HG02623 (cell line): ENCODE data around the gene ABCA13.

ENCODE experiments used
- ATAC-seq: cut with Tn5 transposase; IDR thresholded peaks from one replicate; pipeline ENCODE4 v1.9.1; 2021; ENCODE audit warnings: moderate library complexity; ENCODE audit not compliant: unreplicated experiment

The ABCA13 gene

DNA sequence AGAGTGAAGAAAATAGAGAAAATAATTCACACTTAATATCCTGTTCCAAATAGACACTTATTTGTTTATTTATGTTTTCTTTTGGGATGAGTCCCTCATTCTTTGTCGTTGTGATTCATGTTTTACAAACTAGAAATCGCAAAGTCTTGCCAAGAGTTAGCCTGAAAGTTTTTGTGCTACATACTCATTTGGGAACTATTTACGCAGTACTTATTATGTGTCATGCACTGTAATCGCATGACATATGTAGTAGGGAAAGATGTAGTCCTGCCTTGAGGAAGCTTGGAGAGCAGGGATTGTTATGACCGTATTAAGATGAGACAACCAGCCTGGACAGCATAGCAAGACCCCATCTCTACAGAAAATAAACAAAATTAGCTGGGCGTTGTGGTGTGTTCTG is 189.3 kb downstream of the ABCA13 start:
- no peak for ATAC-seq

DNA sequence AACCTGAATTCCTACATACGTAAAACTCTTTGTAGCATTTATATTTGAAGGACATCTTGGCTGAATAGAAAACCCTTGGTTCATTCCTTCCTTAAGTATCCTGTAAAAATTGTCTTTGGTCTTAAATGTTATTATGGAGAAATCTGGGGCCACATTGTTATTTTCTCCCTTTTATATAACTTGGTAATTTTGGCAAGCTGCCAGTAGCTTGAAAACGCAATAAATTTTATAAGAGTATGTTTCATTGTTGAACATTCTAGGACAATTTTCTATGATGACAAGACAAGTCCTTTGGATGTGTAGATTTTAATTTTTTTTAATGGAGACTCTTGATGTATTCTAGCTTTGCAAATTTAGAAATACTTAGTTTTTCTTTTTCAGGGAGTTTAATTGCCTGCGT is 191.9 kb downstream of the ABCA13 start:
- no peak for ATAC-seq

DNA sequence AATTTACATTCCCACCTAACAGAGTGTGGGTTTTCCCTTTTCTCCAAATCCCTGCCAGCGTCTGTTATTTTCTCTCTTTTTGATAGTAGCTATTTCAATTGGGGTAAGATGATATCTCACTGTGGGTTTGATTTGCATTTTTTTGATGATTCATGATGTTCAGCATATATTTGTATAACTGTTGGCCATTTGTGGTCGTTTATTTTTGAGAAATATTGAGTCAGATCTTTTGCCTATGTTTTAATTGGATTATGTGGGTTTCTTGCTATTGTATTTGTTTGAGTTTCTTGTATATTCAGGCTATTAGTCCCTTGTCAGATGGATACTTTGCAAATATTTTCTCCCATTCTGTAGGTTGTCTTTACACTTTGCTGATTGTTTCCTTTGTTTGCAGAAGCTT is 193.8 kb downstream of the ABCA13 start:
- no peak for ATAC-seq

DNA sequence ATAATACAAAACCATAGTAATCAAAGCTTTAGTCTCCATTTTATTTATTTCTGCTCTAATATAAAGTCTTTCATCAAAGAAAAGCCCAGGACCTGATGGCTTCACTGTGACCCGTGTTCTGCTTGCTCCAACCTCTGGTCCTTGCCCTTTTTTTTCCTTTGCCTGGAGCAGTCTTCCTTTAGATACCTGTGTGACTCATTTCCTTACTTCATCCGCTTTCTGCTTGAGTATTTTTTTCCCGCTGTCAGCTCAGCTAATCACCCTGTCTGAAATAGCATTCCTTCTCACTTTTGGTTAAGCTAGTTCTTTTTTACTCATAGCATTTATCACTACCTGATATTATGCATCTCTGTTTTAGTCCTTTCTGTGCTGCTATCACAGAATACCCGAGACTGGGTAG is 194.8 kb downstream of the ABCA13 start:
- ATAC-seq: no peak

DNA sequence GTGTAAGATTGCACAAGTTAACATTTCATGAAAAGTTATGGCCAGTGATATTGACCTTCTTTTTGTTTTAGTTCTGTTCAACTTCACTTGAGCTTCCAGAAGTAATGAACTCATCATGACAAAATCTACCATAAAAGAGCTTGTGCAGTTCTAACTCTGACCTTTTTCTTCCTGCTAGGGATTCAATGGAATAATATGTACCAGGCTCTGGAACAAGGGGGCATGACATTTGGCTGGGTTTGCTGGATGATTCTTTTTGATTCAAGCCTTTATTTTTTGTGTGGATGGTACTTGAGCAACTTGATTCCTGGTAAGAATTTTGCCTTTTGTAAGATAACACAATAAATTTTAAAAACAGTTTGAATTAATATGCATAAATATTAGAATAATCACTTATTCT is 205.0 kb downstream of the ABCA13 start:
- no peak for ATAC-seq

DNA sequence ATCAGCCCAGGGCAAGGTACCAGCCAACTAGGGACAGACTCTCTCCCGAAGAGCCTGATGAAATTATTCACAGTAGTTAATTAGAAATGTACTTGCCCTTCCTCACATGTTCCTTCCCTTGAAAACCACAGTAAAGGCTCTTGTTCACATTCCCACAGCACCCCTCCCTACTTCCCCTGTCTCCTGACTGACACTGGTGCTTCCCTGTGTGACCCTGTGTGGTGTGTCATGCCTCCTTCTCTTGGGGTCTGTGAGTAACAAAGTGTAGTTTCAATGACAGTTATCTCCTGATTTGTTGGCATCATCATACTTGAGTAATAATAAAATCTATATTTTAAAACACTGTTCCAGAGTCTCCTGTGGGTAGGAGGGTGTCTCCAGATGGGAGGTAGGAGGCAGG is 209.7 kb downstream of the ABCA13 start:
- ATAC-seq: no peak

DNA sequence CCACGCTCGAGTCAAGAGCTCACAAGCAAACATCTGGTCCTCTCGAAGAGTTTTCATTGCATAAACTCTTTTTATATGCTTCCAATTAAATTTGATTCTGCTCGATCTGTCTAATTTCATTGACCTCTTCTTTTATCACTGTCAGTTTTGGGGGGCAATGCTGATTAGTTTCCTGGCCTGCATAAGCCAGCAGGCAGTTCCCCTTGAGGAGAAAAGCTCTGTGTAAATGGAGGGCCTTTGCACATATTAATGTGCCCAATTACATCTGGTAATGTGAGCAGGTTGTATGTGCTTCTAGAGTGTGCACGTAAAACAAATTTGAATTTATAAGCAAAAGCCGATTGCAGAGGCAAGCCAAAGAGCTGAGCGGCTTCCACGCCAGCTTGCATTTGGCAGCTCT is 210.3 kb downstream of the ABCA13 start:
- no peak for ATAC-seq

DNA sequence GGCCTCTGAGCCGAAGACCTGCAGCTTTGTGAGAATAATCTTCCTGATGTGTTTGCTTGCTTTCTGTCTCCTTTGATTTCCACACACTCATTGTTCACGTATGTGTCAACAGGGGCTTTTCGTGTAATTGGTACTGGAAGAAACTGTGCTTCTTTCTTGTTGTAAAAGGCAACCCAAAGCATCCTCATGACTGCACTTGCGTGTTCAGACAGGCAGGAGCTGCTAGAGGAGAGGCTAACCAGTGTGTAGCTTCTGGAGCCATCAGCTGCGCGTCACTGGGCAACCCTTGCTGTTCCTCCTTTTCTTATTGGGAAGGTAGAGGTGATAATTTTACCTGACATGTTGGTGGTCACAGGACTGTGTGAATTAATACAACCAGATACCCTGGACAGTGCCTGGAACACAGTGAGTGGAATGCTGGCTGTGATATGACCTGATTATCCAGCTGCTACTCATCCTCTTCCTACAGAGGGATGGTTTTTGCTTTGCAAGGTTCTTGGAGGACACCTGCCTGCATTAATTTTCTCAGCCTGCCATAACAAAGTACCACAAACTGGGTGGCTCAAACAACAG is 213.0 kb downstream of the ABCA13 start:
- no peak for ATAC-seq

DNA sequence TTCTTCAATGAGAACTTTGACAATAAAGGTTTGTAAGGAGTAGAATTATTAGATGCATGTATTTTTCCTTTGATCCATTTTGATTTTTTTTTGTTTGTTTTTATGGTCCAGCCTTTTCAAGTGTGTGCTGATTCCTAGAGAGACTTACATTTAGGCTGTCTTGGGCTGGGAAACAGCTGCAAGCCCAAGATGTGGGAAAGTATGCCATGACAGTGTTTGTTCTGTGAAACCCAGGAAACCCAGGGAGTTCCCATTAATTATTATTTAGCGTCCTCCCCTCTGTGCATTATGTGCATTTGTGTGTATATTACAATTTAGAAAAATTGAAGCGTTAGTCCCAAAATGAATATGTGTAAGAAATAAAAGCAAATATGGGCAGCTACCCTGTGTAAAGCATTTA is 216.7 kb downstream of the ABCA13 start:
- ATAC-seq: no peak

DNA sequence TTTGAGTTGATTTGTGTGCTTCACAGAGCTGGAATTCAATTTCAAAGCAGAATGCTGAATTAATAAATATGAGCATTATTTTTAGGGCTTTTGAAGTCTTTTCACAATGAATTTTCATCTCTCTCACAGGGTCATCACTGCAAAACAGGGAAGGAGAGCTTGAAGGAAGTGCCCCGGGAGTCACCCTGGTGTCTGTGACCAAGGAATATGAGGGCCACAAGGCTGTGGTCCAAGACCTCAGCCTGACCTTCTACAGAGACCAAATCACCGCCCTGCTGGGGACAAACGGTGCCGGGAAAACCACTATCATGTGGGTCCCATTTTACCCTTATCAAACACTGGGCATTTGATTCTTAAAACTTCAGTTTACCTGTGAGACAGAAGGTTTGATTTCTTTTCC is 217.7 kb downstream of the ABCA13 start:
- no peak for ATAC-seq

DNA sequence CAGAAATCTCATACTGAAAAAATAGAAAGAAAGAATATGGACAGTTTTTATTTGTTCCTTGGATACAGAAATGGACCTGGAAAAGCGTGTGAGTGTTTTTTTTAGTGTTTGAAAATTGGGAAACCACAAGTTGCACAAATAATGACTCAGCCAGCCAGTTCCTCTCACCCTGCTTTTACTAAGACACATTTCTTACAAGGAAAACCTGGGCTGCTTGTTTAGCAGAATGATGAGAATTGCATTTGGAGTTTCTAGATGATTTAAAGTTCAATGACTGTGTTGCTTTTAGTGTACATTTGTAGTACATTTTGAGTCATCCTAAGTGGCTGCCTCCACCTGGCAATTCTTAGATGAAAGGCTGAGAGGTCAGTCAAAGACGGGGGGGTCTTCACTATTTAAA is 218.7 kb downstream of the ABCA13 start:
- no peak for ATAC-seq

DNA sequence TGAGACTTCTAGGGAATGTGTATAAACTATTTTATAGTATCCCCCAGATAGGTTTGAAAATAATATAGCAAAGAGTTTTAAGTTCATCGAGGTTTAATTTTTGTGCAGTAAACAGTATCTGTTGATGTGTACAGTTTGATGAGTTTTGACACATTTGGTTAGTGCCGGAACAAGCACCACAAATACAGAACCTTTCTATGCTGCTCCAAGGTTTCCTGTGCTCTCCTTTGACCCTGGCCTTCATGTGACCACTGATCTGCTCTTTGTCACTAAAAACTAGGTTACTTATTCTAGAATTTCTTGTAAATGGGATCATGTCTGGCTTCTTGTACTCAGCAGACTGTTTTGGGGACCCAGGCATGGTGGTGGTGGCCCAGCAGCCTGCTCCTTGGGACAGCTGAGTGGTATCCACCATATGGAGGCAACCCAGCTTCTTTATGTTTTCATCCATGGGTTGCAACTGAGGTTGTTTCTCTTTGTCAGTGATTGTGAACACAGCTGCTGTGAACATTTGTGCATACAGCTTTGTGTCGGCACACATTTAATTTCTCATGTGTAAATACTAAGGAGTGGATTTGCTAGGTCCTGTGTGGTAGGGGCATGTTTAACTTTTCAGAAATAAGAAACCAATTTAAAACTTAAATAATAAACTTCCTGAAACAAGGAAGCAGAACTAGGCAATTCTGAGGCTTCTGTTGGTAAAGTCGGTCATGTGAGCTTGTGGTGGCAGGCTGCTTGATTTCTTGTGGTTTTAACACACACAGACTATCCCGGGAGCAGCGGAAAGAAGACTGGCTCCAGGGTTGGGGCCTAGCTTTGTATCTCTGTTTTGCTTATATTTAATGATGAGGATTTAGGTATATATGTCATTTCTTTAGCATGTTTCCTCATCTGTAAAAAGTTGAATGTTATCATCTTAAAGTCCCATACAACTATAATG is 219.4 kb downstream of the ABCA13 start:
- ATAC-seq: no peak

DNA sequence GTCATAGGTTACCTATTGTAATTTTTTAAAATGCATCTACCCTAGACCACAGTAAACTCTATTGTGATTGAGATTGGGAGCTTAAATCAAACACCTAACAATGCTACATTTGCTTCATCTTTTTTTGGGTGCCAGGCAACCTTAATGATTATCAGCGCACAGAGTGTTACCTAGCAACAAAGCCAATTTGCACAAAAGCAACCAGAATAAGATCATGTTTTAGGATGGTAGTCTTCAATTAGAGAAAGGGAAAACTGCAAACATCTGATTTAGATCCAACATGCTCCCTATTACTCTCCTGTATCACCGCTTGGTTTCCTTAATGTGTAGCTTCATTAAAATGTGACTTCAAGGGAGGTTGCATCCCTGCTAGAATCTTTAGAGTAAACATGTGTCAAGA is 226.9 kb downstream of the ABCA13 start:
- ATAC-seq: no peak

DNA sequence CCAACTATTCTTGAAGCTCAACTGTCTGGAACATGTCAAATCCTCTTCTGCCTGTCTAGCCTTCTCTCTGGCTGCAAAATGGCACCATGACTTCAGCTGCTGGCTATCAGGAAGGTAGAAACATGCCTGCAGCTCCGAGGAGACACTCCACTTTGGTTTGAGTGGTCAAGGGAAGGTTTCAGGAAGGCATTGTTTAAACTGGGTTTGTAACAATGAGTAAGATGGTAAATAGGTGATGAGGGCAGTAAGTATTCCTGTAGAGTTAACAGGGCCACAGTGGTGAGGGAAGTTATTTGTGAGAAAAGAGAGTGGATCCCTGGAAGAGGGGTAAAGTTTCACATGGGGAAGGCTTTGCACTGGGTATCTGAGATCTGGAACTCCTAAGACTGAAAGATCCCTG is 231.5 kb downstream of the ABCA13 start:
- ATAC-seq: no peak

DNA sequence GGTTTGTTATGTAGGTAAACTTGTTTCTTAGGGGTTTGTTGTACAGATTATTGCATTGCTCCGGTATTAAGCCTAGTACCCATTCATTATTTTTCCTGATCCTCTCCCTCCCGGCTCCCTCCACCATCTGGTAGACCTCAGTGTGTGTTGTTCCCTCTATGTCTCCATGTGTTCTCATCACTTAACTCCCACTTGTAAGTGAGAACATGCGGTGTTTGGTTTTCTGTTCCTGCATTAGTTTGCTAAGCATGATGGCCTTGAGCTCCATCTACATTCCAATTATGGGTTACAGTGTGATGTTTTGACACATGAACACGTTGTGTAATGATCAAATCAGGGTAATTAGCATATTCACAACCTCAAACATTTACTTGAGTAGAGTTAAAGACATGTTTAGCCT is 237.5 kb downstream of the ABCA13 start:
- no peak for ATAC-seq

DNA sequence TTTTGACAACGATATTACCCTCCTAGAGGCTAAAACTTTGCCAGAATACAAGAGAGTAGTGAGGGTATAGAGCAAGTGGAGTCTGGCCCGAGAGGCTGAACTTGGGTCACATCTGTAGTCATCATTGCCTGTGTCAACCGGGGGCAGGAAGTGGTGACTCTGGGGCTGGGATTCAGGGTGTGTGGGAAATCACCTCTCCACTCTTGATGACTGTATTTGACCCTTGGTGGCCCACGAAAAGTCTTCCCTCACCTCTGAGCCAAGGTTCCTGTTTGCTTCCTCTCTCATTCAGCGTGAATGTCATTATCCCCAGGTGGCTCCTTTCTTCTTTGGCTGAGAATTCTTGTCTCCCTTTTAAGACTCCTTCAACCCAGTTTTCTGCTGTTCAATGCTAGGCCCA is 240.4 kb downstream of the ABCA13 start:
- peak; percentile 60 for ATAC-seq

DNA sequence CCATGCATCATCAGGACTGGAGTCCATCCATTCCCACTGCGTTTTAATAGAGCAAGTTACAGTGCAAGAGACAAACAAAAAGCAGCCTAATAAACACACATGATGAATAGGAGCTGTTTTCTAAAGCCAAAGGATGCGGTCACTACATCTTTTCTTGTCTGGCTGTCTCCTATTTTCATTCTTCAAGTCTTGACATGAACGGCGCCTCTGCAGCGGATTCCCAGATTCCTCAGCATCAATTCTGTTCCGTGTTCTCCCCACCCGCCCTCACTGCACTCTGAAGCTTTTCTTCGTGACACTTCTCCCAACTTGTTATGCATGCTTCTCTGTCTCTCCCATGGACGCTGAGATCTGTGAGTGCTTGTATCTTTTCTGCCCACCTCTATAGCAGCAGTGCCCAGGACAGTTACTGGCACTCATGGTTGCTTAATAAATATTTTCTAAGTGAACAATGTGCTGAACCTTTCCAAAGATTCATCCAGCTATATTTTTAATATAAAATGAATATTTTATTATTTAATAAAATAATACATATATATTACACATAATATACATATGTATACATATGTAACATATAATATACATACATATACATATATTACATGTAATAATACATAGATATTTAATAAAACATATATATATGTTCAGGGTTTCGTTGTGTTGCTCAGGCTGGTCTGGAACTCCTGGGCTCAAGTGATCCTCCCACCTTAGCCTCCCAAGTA is 242.9 kb downstream of the ABCA13 start:
- no peak for ATAC-seq

DNA sequence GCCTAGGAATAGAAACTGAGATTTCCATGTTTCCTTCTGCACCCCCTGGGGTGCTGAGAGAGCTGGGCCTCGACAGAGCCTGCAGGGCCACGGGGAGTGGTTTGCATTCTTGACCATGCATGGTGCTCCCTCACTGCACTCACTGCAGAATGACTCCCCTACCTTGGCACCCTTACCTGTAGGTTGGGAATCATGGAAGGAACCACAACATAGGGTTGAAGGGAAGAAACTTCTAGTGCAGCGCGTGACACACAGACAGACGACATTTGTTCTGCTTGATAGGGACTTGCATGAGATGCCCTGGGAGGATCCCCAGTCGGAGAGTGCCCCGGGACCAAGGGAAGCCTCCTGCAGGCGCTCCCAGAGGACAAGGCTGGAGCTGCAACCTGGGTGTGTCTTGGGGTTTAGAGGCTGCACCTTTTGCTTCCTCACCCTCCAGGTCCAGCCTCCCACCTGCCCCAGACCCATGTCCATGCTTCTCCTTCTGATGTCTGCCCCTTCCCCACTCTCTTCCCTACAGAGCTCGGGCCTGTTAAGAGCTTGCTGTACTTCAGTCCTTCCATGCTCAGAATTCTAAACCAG is 245.2 kb downstream of the ABCA13 start:
- no peak for ATAC-seq

DNA sequence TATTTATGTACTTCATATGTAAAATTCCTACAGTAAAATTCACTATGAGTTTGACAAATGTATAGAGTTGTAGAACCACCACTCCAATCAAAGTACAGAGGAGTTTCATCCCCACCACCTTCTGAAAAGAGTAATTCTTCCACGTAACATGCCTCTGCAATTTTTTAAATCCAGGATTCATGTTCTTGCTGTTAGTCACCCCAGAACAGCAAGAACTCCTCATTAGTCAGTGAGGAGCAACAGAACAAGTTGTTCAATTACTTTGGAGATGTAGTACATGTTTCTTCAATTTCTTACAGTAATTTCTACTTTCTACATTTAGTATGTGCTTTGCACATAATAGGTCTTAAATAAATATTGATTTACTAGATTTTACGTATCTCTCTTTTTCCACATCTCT is 248.1 kb downstream of the ABCA13 start:
- no peak for ATAC-seq

DNA sequence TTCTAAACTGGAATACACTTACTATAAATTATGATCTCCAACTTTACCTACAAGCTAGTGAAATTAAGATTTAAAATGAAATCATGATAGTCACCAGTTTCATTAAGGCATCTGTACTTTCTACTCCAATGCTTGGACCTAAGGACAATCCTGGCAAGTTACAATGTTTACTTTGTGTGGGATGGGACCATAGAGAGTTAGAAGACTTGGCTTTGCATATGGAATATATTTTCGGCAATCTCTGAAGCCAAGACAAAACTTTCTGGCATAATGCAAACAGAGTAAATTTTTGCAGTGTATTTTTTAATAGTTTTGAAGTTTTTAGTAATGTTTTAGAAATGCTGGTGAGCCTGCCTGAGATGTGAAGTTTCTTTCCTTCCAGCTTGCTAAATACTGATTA is 248.9 kb downstream of the ABCA13 start:
- no peak for ATAC-seq

DNA sequence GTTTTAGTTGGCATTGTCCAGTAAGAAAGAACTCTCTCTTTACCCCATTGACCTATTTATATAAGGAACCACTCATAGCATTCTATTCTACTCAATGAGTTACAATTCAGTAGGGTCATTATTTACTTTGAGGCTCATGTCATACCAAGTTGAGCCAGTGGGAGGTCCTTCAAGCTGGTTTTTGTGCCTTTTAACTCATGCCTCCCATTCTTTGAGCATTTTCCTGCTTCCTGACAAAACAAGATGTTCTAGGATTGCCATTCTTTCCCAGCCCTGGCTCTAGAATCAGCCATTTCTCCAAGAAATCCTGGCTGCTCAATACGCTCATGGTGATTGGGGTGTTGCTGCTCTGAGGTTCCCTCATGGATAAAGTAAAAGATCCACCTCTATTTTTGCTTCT is 250.1 kb downstream of the ABCA13 start:
- ATAC-seq: no peak

DNA sequence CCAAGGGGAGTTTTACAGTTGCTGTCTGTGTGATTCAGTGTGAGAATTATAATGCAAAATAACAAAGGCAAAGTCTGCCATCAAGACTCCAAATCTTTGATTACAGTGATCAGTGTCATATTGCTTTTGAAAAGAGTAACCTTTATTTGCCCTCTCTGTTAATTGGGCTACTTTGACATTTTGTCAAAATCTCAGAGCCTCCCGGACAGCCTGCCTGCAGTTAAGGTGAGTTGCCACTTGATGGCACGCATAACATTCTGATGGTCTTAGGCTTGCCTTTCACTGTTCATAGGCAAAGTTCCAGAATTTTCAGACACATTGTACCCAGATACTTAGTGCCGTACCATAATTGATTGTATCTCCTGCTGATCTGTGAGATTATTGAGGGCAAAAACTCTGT is 253.5 kb downstream of the ABCA13 start:
- ATAC-seq: peak; percentile 67
